ENCODE measurements around the gene IFNA10. TPM values are rescaled to one million over a fixed set of nuclear protein-coding genes. Genes with fewer than 3 reads are reported as not detected.

Gene IFNA10
- total and polyA plus RNA-seq, 2 of the 8 experiments (the other 6 are each of a cell fraction or from before 2014, with no cell fraction given) = not detected

DNA sequence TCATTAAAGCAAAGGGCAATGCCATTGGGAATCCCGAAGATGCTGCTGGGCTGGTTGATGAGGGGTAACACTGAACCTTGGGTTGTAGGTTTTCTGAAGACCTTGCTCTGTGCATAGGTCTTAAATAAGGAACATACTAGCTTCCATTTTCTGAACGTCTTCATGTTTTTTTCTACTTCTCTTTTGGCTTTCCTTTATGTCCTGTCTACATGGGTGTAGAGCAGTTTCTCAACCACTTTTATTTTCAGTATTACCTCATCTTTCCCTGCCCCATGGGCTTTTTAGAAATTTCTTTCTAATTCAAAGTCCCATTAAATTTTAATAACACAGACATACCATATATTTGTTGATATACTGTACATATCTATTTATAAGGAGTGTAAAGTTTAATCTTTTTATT lies 33.0 kb upstream of the IFNA10 start, which contains the start of gene IFNA14:
TSS of gene IFNA14 (minus strand) at position 95 of the 400 bp plus-strand sequence. CDS start at position 25, 70 bp downstream.
- Histone ChIP-seq H3K27me3 (replicated peaks in 1 of 4; ENCODE audit: control insufficient read depth in 3 of 4, extremely low read depth in 1 of 4, insufficient read depth in 3 of 4, low read length in 3 of 4) (no peaks in the 10 kb centered on the region), H2BK20ac (ENCODE audit: low read length) (no peak within 1 kb of the TSS), H3K18ac (ENCODE audit: extremely low read depth, low read length) (no peak within 1 kb of the TSS), H2AFZ (ENCODE audit: low read length) (no peak within 1 kb of the TSS), H3K79me1 (ENCODE audit: low read depth, low read length) (no peaks in the 10 kb centered on the region), H3K56ac (replicated peaks; ENCODE audit: insufficient read length, low read depth, low read length) (no peak within 1 kb of the TSS), H3K79me2 (ENCODE audit: control insufficient read depth in 1 of 2, insufficient read depth in 2 of 2, low read length in 2 of 2) (no peaks in the 10 kb centered on the region), H4K20me1 (replicated peaks in 1 of 2; ENCODE audit: control insufficient read depth in 1 of 2, insufficient read depth in 2 of 2, low read length in 2 of 2) (no peaks in the 10 kb centered on the region), H3K4me2 (ENCODE audit: insufficient read depth in 1 of 2, low read depth in 2 of 2, low read length in 2 of 2) (no peak within 1 kb of the TSS), H3K4me3 (ENCODE audit: extremely low read depth in 1 of 4, insufficient read depth in 2 of 4, low read depth in 3 of 4, low read length in 4 of 4) (no peak within 1 kb of the TSS), H3K9me3 (ENCODE audit: insufficient read depth in 2 of 2, low read depth in 1 of 2, low read length in 1 of 2) (no peaks in the 10 kb centered on the region), H2BK120ac (replicated peaks; ENCODE audit: low read depth, low read length) (no peak within 1 kb of the TSS), H2BK5ac (ENCODE audit: low read depth, low read length) (no peak within 1 kb of the TSS), H2AK5ac (ENCODE audit: low read depth, low read length) (no peak within 1 kb of the TSS), H2BK15ac (ENCODE audit: low read length) (no peak within 1 kb of the TSS), H3K14ac (ENCODE audit: insufficient read length) (no peak within 1 kb of the TSS), H3K23me2 (ENCODE audit: low read depth, low read length) (no peaks in the 10 kb centered on the region), H3K23ac (ENCODE audit: insufficient read length) (no peak within 1 kb of the TSS), H4K5ac (ENCODE audit: insufficient read length, low read depth, low read length) (no peak within 1 kb of the TSS), H3K27ac (ENCODE audit: low read depth, low read length) (no peak within 1 kb of the TSS), H2BK12ac (ENCODE audit: low read depth, low read length) (no peak within 1 kb of the TSS), H4K8ac (ENCODE audit: extremely low read depth, insufficient read depth, low read length) (no peak within 1 kb of the TSS), H3K36me3 (ENCODE audit: control insufficient read depth in 2 of 4, insufficient read depth in 4 of 4, low read length in 3 of 4) (no peaks in the 10 kb centered on the region), H3K4me1 (replicated peaks in 1 of 4; ENCODE audit: control insufficient read depth in 3 of 4, insufficient read depth in 4 of 4, low read length in 3 of 4) (no peaks in the 10 kb centered on the region), H3K4ac (replicated peaks; ENCODE audit: insufficient read length, low read depth, low read length) (no peak within 1 kb of the TSS), H4K91ac (replicated peaks; ENCODE audit: insufficient read length, low read length) (no peak within 1 kb of the TSS), H3K9ac (replicated peaks in 1 of 4; ENCODE audit: extremely low read depth in 1 of 4, low read depth in 3 of 4, low read length in 3 of 4) (no peak within 1 kb of the TSS)
- DNase-seq (ENCODE audit: low read depth in 1 of 2, low spot score in 2 of 2) = no peak
- FAIRE-seq = no peak
- TF ChIP-seq, protein P1, sequence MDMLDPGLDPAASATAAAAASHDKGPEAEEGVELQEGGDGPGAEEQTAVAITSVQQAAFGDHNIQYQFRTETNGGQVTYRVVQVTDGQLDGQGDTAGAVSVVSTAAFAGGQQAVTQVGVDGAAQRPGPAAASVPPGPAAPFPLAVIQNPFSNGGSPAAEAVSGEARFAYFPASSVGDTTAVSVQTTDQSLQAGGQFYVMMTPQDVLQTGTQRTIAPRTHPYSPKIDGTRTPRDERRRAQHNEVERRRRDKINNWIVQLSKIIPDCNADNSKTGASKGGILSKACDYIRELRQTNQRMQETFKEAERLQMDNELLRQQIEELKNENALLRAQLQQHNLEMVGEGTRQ (IDR thresholded peaks at IDR 0.05; ENCODE audit: low read length) = no peak
- TF ChIP-seq SP1 (IDR thresholded peaks at IDR 0.05; ENCODE audit: low read depth, low read length) (no peak), TBP (IDR thresholded peaks at IDR 0.05; ENCODE audit: low read depth, low read length) (no peak), HDAC6 (IDR thresholded peaks at IDR 0.05; ENCODE audit: low read depth, low read length) (no peak), SIRT6 (IDR thresholded peaks at IDR 0.05; ENCODE audit: low read length) (no peak), HDAC2 (IDR thresholded peaks at IDR 0.05; ENCODE audit: borderline replicate concordance in 1 of 2, low read depth in 2 of 2, low read length in 2 of 2) (no peak), SP4 (IDR thresholded peaks at IDR 0.05; ENCODE audit: low read length) (no peak), KDM1A (IDR thresholded peaks at IDR 0.05; ENCODE audit: borderline replicate concordance, low read length) (no peak), ZNF274 (IDR thresholded peaks at IDR 0.05; ENCODE audit: borderline replicate concordance, extremely low read depth, low read length) (no peak), GABPA (IDR thresholded peaks at IDR 0.05; ENCODE audit: borderline replicate concordance, insufficient read depth, low read length) (no peak)
- 88% methylated on average over 2 of the region's 2 CpGs; no CpG with 5 or more reads in 1 of the 2 experiments for WGBS, 2 experiments (ENCODE audit: extremely low coverage in 1 of 2, insufficient coverage in 1 of 2, insufficient read length in 1 of 2, insufficient replicate concordance in 2 of 2, low coverage in 1 of 2, low lambda C conversion rate in 2 of 2, missing lambda C conversion rate in 1 of 2)
- ChIA-PET POLR2A (ENCODE audit: partially characterized antibody) (no interaction called here), CTCF (ENCODE audit: partially characterized antibody) (interaction anchor here (0.6 to 1.9 kb wide), 3 partner anchors 11 to 196 kb away, joined by 3 to 6 read pairs (median 3); no protein-coding TSS in a partner anchor)

All from H1 (cell line).